Right kidney (tissue), 1 donor: ENCODE data around the gene GOLGA6C.
A peak's percentile ranks its signal among the peaks of the same experiment; 100 is the strongest.
"Not testable (repeated sequence)": the region's sequence is repeated elsewhere in the genome, so short reads cannot be mapped to it uniquely, and the experiment has no call there.

Experiments used
- DNase-seq: peaks from one replicate; pipeline ENCODE4 v3.0.0-alpha.2; 2016

The GOLGA6C gene

GRCh38 chr15:75258620-75259343, 648 bp downstream of the GOLGA6C start:
- not testable (repeated sequence) for DNase-seq

- not testable (repeated sequence) for DNase-seq
These were observed 1.7 kb downstream of the GOLGA6C start for GRCh38 chr15:75259873-75260272.

- DNase-seq: not testable (repeated sequence)
These were observed 15.7 kb downstream of the GOLGA6C start for GRCh38 chr15:75273751-75274359.

GRCh38 chr15:75274509-75275107, 16.5 kb downstream of the GOLGA6C start:
- DNase-seq: peak; percentile 12

- DNase-seq: not testable (repeated sequence)
These were observed 17.5 kb downstream of the GOLGA6C start for GRCh38 chr15:75275617-75276016.

GRCh38 chr15:75278497-75278896, 20.4 kb downstream of the GOLGA6C start:
- not testable (repeated sequence) for DNase-seq

- DNase-seq: not testable (repeated sequence)
These were observed 24.4 kb downstream of the GOLGA6C start, which contains the start of gene GOLGA6D for GRCh38 chr15:75282572-75282971. GOLGA6D (plus strand) TSS chr15:75282835; CDS start chr15:75282876, 41 bp downstream.

GRCh38 chr15:75284152-75284551, 26.0 kb downstream of the GOLGA6C start:
- not testable (repeated sequence) for DNase-seq

GRCh38 chr15:75293660-75294059, 35.5 kb downstream of the GOLGA6C start:
- DNase-seq: not testable (repeated sequence)

GRCh38 chr15:75298541-75299310, 40.6 kb downstream of the GOLGA6C start:
- not testable (repeated sequence) for DNase-seq

- DNase-seq: not testable (repeated sequence)
These were observed 41.2 kb downstream of the GOLGA6C start for GRCh38 chr15:75299311-75299688.

- DNase-seq: not testable (repeated sequence)
These were observed 41.9 kb downstream of the GOLGA6C start for GRCh38 chr15:75300026-75300425.

- DNase-seq: no peak
These were observed 44.2 kb downstream of the GOLGA6C start for GRCh38 chr15:75302318-75302717.

GRCh38 chr15:75302753-75303152, 44.6 kb downstream of the GOLGA6C start:
- DNase-seq: not testable (repeated sequence)

GRCh38 chr15:75306188-75306587, 48.1 kb downstream of the GOLGA6C start:
- DNase-seq: no peak

GRCh38 chr15:75307778-75308390, 49.8 kb downstream of the GOLGA6C start:
- no peak for DNase-seq

GRCh38 chr15:75309711-75310110, 51.6 kb downstream of the GOLGA6C start:
- no peak for DNase-seq

- not testable (repeated sequence) for DNase-seq
These were observed 54.4 kb downstream of the GOLGA6C start for GRCh38 chr15:75312548-75312947.

- no peak for DNase-seq
These were observed 55.1 kb downstream of the GOLGA6C start for GRCh38 chr15:75313116-75313845.

- DNase-seq: no peak
These were observed 56.6 kb downstream of the GOLGA6C start for GRCh38 chr15:75314552-75315290.
